Ishikawa (cell line): ENCODE results near the gene TPD52L1.
A peak's percentile ranks its signal among the peaks of the same experiment; 100 is the strongest.

ENCODE experiments used
- CEBPB ChIP-seq: IDR thresholded peaks from 2 replicates; pipeline ENCODE4 v1.6.1; 2012
- CREB1 ChIP-seq: IDR thresholded peaks from 2 replicates; pipeline ENCODE4 v1.6.1; 2012; ENCODE audit warnings: low read depth
- EGR1 ChIP-seq: IDR thresholded peaks from 2 replicates; pipeline ENCODE4 v1.6.1; 2012
- EP300 ChIP-seq: IDR thresholded peaks from 2 replicates; pipeline ENCODE4 v1.6.1; 2012; ENCODE audit warnings: borderline replicate concordance
- FOXM1 ChIP-seq: IDR thresholded peaks from 2 replicates; pipeline ENCODE4 v1.6.1; 2012; ENCODE audit warnings: low read depth, borderline replicate concordance
- NFIC ChIP-seq: IDR thresholded peaks from 2 replicates; pipeline ENCODE4 v1.6.1; 2012
- RAD21 ChIP-seq: IDR thresholded peaks from 2 replicates; pipeline ENCODE4 v1.6.1; 2012; ENCODE audit warnings: low read depth
- TAF1 ChIP-seq: IDR thresholded peaks from 2 replicates; pipeline ENCODE4 v1.6.1; 2012; ENCODE audit warnings: low read depth, mild to moderate bottlenecking
- TCF12 ChIP-seq: IDR thresholded peaks from 2 replicates; pipeline ENCODE4 v1.6.1; 2012; ENCODE audit warnings: low read depth
- TEAD4 ChIP-seq: IDR thresholded peaks from 2 replicates; pipeline ENCODE4 v1.6.1; 2012
- YY1 ChIP-seq: IDR thresholded peaks from 2 replicates; pipeline ENCODE4 v1.6.1; 2012; ENCODE audit warnings: low read depth
- ZBTB7A ChIP-seq: IDR thresholded peaks from 2 replicates; pipeline ENCODE4 v1.6.1; 2012; ENCODE audit warnings: low read depth
- TF ChIP-seq, protein P1 (sequence below): IDR thresholded peaks from 2 replicates; pipeline ENCODE4 v1.6.1; 2012
- TF ChIP-seq, protein P2 (sequence below): IDR thresholded peaks from 2 replicates; pipeline ENCODE4 v1.6.1; 2012; ENCODE audit warnings: low read depth, mild to moderate bottlenecking
- TF ChIP-seq, protein P3 (sequence below): IDR thresholded peaks from 2 replicates; pipeline ENCODE4 v1.6.1; 2012

TPD52L1 gene

DNA sequence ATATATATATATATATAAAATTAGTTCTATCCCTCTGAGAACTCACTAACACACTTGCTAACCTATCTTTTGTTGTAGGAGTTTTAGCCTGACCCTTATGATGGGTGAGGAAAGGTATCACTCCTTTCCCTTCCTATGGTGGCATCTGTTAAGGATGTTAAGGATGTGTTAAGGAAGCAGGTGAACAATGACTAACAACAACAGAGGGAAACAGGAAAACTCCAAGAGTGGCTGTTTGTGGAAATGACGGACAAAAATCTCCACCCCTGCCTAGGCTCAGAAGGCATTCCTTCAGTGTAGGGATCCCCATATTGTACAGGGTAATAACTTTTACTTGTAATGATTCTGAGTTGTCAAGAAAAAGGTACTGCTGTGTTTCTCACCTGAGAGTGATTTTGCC lies 8.8 kb upstream of the TPD52L1 start:
- TF ChIP-seq, protein P1, sequence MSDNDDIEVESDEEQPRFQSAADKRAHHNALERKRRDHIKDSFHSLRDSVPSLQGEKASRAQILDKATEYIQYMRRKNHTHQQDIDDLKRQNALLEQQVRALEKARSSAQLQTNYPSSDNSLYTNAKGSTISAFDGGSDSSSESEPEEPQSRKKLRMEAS: no peak

DNA sequence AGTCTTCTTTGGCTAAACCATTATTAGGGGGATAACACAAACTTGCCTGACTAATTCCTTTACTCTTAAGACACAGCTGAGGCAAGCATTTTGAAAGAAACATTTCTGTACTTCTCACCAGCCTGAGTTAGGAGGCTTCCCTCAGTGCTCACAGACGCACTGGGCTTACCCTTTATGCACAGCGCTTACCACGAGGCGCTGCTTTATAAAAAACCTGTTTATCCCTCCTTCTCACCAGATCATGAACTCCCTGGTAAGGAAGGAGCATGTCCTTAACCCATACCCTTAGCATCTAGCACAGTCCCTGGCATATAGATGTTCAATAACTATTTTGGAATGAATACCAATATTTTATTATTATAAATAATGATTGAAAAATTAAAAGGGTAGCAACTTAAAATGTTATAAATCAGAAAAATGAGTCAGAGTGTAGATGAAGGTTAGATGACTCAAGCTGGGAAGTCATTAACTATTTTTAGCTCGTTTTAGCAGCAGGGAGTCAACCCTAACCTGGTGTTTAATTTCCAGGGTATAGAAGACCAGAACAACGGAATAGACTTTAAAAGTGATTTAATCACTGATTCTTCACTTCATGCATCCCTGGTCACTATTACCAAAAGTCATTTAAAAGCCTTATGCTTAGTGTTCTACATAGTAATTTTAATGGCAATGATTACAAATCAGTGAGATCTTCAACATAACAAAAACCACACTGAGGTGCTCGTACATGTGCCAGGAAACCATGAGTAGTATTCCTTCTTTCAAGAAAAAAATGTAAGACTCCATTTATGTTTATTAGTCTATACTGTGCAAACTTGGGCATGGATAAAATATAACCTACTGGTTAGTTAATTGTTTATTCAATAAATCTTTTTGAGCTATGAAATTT lies 4.1 kb upstream of the TPD52L1 start:
- TF ChIP-seq, protein P1: no peak
- TF ChIP-seq CREB1: no peak
- TF ChIP-seq, protein P2, sequence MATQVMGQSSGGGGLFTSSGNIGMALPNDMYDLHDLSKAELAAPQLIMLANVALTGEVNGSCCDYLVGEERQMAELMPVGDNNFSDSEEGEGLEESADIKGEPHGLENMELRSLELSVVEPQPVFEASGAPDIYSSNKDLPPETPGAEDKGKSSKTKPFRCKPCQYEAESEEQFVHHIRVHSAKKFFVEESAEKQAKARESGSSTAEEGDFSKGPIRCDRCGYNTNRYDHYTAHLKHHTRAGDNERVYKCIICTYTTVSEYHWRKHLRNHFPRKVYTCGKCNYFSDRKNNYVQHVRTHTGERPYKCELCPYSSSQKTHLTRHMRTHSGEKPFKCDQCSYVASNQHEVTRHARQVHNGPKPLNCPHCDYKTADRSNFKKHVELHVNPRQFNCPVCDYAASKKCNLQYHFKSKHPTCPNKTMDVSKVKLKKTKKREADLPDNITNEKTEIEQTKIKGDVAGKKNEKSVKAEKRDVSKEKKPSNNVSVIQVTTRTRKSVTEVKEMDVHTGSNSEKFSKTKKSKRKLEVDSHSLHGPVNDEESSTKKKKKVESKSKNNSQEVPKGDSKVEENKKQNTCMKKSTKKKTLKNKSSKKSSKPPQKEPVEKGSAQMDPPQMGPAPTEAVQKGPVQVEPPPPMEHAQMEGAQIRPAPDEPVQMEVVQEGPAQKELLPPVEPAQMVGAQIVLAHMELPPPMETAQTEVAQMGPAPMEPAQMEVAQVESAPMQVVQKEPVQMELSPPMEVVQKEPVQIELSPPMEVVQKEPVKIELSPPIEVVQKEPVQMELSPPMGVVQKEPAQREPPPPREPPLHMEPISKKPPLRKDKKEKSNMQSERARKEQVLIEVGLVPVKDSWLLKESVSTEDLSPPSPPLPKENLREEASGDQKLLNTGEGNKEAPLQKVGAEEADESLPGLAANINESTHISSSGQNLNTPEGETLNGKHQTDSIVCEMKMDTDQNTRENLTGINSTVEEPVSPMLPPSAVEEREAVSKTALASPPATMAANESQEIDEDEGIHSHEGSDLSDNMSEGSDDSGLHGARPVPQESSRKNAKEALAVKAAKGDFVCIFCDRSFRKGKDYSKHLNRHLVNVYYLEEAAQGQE: no peak
- no peak for TF ChIP-seq EGR1
- TF ChIP-seq FOXM1: no peak
- no peak for TF ChIP-seq TEAD4
- TF ChIP-seq, protein P3, sequence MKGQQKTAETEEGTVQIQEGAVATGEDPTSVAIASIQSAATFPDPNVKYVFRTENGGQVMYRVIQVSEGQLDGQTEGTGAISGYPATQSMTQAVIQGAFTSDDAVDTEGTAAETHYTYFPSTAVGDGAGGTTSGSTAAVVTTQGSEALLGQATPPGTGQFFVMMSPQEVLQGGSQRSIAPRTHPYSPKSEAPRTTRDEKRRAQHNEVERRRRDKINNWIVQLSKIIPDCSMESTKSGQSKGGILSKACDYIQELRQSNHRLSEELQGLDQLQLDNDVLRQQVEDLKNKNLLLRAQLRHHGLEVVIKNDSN: no peak
- no peak for TF ChIP-seq CEBPB
- TF ChIP-seq NFIC: no peak
- TF ChIP-seq RAD21: no peak
- TF ChIP-seq TAF1: no peak
- no peak for TF ChIP-seq EP300
- TF ChIP-seq TCF12: no peak
- TF ChIP-seq ZBTB7A: no peak
- TF ChIP-seq YY1: no peak

DNA sequence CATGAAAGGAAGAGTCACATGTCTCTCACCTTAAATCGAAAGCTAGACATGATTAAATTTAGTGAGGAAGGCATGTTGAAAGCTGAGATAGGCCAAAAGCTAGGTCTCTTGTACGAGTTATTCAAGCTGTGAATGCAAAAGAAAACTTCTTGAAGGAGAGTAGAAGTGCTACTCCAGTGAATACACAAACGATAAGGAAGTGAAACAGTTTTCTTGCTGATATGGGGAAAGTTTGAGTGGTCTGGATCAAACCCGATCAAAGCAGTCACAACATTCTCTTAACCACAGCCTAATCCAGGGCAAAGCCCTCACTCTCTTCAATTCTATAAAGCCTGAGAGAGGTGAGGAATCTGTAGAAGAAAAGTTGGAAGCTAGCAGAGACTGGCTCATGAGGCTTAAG lies 1.9 kb upstream of the TPD52L1 start:
- TF ChIP-seq TAF1 (no peak), RAD21 (no peak), TCF12 (no peak), FOXM1 (no peak), CREB1 (no peak), ZBTB7A (no peak), EGR1 (no peak), CEBPB (no peak), EP300 (no peak), TEAD4 (no peak), NFIC (no peak), YY1 (no peak)
- TF ChIP-seq, protein P3: no peak
- TF ChIP-seq, protein P2: no peak
- TF ChIP-seq, protein P1: no peak

DNA sequence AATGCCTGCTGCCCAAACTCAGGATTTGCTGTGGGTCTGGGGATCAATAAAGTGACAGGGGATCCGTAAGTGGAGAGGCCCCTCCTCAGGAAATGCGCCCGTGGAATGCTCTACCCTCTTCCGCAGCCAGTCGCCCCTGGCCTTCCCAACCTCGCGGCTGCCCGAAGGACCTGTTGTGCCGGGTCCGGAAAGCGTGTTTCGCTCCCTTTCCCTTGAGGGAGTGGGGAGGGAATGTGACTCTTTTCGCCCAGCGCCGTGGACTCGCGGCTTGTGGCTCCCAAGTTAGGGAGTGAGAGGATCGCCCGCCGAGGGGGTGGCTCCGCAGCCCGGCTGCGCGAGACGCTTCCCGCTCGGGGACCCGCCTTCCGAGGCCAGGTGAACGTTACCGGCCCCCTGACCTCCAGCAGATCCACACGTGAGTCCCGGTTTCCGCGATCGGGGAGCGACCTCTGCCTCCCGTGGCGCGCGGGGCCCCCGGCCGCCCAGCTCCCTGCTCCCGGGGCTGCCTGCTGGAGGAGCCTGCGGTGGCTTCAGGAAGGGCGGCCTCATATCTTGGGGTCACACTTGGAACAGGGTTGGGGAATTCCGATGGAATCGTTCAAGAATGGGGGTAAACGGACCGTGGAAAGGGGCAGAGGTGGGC lies 666 bp downstream of the TPD52L1 start:
- TF ChIP-seq YY1: no peak
- TF ChIP-seq CREB1: no peak
- no peak for TF ChIP-seq FOXM1
- TF ChIP-seq, protein P3: no peak
- no peak for TF ChIP-seq CEBPB
- no peak for TF ChIP-seq NFIC
- TF ChIP-seq ZBTB7A: peak; percentile 79
- TF ChIP-seq, protein P1: peak; percentile 3; the same call in 1 of the 2 replicates
- TF ChIP-seq RAD21: no peak
- no peak for TF ChIP-seq EP300
- TF ChIP-seq, protein P2: no peak
- no peak; the same call in none of the 2 replicates for TF ChIP-seq TAF1
- TF ChIP-seq TCF12: no peak
- TF ChIP-seq TEAD4: no peak
